ENCODE data around the gene CTDP1.

Gene CTDP1

DNA sequence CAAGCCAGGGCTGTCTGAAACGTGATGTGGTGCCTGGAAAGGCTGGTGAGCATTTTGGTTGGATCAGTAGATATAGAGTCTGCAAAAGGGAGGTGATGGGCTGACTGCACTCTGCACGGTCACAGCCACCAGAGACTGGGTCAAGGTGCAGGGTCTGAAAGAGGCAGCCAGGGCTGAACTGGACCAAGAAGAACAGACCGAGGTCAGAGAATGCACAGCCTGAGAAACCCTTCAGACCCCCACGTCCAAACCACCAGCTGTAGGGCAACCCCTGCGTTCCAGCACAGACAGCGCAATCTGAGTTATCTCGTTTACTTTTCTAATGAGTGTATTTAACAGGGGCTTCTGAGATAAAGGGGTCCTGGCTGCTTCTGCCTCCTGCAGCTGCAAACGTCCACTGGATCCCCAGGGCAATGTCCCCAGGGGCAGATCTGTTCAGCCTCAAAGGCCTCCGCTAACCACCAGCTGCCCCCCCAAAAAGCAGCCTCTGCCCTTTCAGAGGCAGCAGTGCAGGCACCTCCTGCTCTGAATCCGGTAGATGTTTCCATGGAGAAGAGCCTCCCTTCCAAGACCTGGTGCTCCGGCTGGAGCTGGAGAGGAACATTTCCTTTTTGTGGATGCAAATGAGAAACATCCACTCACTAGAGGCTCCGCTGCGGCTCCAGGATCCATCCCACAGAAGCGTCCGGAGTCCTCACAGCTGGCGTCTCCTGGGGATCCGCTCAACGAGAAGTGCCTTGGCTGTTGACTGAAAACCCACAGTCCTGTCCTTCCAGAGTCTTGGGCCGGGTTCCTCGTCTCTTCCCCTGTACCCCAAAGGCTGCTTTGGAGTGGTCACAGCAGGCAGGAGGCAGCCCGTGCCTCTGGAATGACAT is 117.2 kb downstream of the CTDP1 start:
- no peak for DNase-seq (ENCODE audit: low read depth)

DNA sequence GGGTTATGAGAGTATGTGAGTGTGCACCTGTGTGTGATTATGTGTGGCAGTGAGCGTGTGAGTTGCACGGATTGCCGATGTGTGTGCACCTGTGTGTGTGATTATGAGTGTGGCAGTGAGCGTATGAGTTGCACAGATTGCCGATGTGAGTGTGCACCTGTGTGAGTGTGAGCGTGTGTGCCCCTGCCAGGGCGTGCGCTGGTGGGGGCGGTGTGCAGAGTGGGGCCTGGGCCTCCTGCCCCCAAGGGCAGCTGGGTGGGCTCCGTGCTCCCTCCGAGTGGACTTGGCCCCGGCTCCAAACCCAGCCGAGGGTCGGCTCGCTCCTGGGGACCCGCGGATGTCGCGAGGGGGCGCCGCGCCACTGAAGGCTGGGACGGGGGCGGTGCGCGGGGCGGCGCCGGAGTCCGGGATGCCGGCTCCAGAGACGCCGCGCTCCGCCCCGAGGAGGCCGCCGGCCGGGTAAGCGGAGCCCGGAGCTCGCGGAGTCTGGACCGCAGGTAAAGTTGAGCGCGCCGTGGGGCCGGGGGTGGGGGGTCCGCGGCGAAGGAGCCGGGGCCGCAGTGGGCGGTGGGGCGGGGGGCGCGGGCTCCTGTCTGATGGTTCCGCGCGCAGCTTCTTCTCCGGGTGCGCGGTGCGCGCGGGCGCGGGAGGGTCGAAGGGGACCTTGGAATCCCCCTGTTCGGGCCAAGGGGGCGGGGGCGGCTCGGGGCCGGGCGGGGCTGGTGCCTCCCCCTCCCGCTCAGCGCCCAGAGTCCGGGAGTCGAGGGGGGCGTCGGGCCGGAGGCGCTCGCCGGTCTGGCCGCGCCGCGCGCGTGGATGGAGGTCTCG is 118.1 kb downstream of the CTDP1 start, which contains the start of gene KCNG2:
Gene KCNG2, plus strand, starts transcription at position 421 of the 828 bp plus-strand sequence. CDS start 65,730 bp downstream, outside the sequence.
- DNase-seq (ENCODE audit: low read depth) = no peak

DNA sequence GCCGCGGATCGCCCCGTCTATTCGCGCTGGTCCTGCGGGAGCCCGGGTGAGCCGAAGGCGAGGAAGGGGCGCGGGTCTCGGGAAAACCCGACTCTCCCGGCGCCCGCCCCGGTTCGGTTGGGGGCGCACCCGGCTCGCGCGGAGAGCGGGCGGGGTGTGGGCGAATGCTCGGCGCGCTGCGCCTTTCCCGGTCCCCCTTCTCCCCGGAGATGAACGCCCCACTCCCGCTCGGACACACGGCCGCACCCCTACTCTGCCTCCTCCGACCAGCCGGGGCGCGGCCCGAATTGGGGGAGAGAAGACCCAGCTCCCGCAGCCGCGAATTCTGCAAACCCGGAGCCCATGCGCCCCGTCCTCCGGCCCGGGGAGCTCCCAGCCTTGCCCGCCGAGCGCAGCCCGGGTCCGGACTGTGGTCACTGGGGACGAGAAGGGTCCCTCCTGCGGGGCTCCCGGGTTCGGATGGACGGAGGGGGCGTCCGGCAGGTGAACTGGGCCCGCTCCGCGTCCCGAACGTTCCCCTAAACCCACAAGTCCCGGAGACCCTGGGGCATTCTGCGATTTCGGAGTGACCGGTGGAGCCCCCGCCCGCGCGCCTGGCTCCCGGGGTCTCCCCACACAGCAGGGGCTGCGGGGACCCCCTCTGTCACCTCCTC is 118.9 kb downstream of the CTDP1 start:
- no peak for DNase-seq (ENCODE audit: low read depth)

GRCh38 chr18:79798999-79799370 is 119.4 kb downstream of the CTDP1 start:
- no peak for DNase-seq (ENCODE audit: low read depth)

DNA sequence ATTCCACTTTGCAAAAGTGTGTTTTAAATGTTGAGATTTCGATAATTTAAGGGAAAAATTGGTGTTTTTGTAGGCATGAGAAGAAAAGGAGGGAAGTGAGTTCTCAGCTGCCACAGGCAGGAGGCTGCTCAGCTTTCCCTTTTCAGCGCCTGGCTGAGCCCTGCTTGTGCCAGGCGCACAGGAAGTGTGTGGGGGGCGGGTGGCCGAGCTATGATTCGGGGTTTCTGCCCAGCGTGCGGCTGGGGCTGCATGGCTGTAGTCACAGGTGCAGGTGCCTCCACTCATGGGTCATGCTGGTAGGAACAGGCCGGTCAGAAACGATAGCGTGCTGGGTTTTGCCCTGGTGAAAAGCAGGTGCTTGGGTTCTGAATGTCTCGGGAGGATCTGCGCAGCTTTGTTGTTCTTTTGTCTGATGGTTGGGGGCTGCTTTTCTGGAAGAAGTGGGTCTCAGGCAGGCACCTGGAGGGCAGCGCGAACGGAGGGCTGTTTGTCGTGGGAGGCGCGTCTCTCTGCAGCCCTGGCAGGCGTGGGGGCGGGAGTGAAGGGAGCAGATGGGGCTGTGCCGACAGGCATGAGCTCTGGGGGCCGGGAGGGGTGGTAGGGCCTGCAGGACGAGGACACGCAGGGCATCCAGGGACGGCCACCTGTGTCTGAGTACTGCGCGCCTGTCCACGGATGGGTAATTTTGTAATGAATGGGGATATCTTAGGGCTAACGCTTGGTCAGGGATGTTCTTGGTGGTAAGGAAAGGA is 120.2 kb downstream of the CTDP1 start:
- DNase-seq (ENCODE audit: low read depth) = no peak

GRCh38 chr18:79800371-79801180 is 121.0 kb downstream of the CTDP1 start:
- DNase-seq (ENCODE audit: low read depth) = no peak

DNA sequence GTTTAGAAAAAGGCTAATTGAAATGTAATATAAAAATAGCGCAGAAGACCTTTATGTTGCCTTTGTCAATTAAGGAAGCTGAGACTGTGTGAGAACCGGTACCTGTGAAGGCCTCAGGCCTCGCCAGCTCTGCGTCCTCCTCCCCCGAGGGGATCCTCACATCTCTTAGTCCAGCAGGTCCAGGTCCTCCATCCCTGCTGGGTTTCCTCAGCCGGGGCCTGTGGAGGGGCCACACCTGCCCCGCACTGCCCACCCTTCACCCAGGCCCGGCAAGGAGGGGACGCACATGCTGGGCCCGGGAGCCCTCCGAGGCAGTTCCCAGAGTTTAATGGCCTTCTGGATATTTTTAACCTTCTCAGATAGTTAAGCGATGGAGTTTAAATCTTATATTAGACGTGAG is 121.6 kb downstream of the CTDP1 start:
- no peak for DNase-seq (ENCODE audit: low read depth)

- DNase-seq (ENCODE audit: low read depth) = no peak
These were observed 122.0 kb downstream of the CTDP1 start for GRCh38 chr18:79801641-79802040.

- no peak for DNase-seq (ENCODE audit: low read depth)
These were observed 122.7 kb downstream of the CTDP1 start for GRCh38 chr18:79802298-79802697.

DNA sequence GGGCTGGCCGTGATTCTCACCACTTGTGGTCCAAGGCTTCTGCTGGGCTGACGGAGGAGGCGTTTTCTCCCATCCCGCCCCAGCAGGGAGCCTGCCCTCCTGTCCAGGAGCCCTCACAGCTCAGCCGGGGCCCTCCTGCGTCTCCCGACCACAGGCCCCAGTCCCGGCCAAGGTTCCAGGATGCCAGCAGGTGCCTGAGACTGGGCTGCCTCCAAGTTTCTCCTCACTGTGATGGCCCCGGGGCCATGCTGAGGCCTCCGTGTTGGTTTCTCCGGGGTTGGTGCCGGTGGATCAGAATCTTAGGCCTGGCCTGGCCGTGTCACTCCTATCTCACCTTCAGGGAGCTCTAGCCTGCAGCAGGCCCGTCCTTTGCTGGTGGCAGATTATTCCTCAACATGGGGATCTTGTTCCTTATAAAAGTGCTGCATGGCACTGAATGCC is 124.0 kb downstream of the CTDP1 start:
- DNase-seq (ENCODE audit: low read depth) = no peak

All from stimulated activated CD8-positive, alpha-beta memory T cell treated with anti-CD3 and anti-CD28 coated beads, Interleukin-4, amount 100 ng/mL, for 24 hours (primary cell).